Gastrocnemius medialis (tissue), 4 donors: ENCODE data around the gene CCDC82.

ENCODE experiments used
- CTCF ChIP-seq, 5 experiments: fragments of 450-650 bp in 3 of 5; fragments of 200-600 bp in 2 of 5; sonication (generic) in 2 of 5; IDR thresholded peaks in 4 of 5; conservative IDR thresholded peaks in 1 of 5; 1 replicate in 4 of 5; 2 replicates in 1 of 5; pipeline ENCODE4 v1.5.1; 2016 to 2019; ENCODE audit warnings: antibody characterized with exemption in 5 of 5, mild to moderate bottlenecking in 3 of 5, moderate library complexity in 3 of 5
- POLR2A ChIP-seq, 2 donors: fragments of 450-650 bp; IDR thresholded peaks; one replicate each; pipeline ENCODE4 v1.6.1; 2017; ENCODE audit warnings: antibody characterized with exemption in 2 of 2, mild to moderate bottlenecking in 2 of 2, moderate library complexity in 2 of 2

GRCh38 chr11:96412761-96413381 is 23.2 kb upstream of the CCDC82 start:
- no peak for TF ChIP-seq CTCF (IDR thresholded peaks at IDR 0.05 in 4 of 5, conservative IDR thresholded peaks at IDR 0.05 in 1 of 5)
- TF ChIP-seq POLR2A (IDR thresholded peaks at IDR 0.05): no peak
